ENCODE results near the gene ZC3H18. TPM values are rescaled to one million over a fixed set of nuclear protein-coding genes. Genes with fewer than 3 reads are reported as not detected.

ZC3H18 gene
- total RNA-seq, 1 donor from 2014 or later: 21.3 TPM

- DNase-seq: no peak
- TF ChIP-seq, protein P1, sequence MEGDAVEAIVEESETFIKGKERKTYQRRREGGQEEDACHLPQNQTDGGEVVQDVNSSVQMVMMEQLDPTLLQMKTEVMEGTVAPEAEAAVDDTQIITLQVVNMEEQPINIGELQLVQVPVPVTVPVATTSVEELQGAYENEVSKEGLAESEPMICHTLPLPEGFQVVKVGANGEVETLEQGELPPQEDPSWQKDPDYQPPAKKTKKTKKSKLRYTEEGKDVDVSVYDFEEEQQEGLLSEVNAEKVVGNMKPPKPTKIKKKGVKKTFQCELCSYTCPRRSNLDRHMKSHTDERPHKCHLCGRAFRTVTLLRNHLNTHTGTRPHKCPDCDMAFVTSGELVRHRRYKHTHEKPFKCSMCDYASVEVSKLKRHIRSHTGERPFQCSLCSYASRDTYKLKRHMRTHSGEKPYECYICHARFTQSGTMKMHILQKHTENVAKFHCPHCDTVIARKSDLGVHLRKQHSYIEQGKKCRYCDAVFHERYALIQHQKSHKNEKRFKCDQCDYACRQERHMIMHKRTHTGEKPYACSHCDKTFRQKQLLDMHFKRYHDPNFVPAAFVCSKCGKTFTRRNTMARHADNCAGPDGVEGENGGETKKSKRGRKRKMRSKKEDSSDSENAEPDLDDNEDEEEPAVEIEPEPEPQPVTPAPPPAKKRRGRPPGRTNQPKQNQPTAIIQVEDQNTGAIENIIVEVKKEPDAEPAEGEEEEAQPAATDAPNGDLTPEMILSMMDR (IDR thresholded peaks at IDR 0.05; ENCODE audit: borderline replicate concordance): peak; percentile 70
- intact Hi-C loops (cut with micrococcal nuclease): loop anchor here (10.0 kb wide), 1 partner anchor 117 kb away; no protein-coding TSS in a partner anchor
These were observed 8.5 kb upstream of the ZC3H18 start for GRCh38 chr16:88561485-88562359.

DNA sequence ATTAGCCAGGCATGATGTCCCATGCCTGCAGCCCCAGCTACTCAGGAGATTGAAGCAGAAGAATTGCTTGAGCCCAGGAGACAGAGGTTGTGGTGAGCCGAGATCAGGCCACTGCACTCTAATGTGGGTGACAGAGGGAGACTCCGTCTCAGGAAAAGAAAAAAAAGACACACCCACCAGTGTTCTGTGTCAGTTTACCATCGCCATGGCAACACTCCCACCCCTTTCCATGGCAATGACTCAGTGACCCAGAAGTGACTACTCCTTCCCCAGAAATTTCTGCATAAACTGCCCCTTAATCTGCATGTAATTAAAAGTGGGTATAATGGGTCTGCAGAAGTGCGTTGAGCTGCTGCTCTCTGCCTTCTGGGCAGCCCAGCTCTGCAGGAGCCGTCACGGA lies 4.0 kb upstream of the ZC3H18 start:
- H3K27me3 ChIP-seq (ENCODE audit: low read depth): no peaks in the 10 kb centered on the region
- TF ChIP-seq, protein P1 (IDR thresholded peaks at IDR 0.05; ENCODE audit: borderline replicate concordance): no peak
- H3K4me1 ChIP-seq: peaks cover 20% of the 10 kb centered on the region
- intact Hi-C loops (cut with micrococcal nuclease): loop anchor here (10.0 kb wide), 1 partner anchor 121 kb away; no protein-coding TSS in a partner anchor
- no peak for DNase-seq
- H3K4me3 ChIP-seq: no peak overlapping the region
- no peaks in the 10 kb centered on the region for H3K36me3 ChIP-seq
- no peaks in the 10 kb centered on the region for H3K9me3 ChIP-seq (replicated peaks)
- no peak overlapping the region for H3K27ac ChIP-seq (replicated peaks)

More at GRCh38 chr16:88561485-88562359, 8.5 kb upstream of the ZC3H18 start:
- Histone ChIP-seq H3K4me3 (peak overlapping the region; percentile 32), H3K4me1 (peaks cover 12% of the 10 kb centered on the region), H3K27me3 (ENCODE audit: low read depth) (peaks cover 23% of the 10 kb centered on the region), H3K9me3 (replicated peaks) (no peaks in the 10 kb centered on the region), H3K36me3 (no peaks in the 10 kb centered on the region), H3K27ac (replicated peaks) (no peak overlapping the region)

DNA sequence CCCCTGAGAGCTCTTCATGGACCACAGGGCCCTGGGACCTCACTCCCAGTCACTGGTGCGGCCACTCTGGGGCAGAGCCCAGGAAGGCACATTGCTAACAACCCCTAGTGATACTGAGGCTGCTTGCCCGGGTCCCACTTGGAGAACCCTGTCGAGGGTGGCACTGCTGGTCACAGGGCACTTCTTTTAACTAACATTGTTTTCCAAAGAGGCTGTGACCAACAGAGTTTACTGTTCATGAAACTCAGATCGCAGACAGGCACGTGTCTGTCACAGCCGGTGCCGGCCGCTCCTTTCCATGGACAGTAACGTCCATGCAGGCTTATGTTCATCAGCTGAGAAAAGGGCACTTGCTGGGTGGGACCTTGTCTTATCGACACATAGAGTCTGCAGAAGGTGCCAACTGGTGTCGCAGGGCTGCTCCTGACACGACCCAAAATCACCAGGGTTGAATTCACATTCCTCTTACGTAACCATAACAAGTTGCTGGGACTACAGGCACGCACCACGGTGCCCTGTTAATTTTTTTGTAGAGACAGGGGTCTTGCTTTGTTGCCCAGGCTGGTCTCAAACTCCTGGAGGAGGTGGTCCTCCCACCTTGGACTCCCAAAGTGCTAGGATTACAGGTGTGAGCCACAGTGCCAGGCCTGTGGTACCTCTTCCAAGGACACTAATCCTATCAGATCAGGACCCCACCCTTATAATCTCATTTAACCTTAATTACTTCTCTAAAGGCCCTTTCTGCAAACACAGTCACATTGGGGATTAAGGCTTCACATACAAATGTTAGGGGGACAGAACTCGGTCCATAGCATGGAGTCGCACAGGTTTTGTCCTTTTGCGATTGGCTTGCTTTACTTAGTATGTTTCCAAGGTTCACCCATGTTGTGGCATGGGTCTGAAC lies 1.2 kb upstream of the ZC3H18 start:
- H3K27ac ChIP-seq (replicated peaks): peak overlapping the region; percentile 90
- peaks cover 17% of the 10 kb centered on the region for H3K36me3 ChIP-seq
- intact Hi-C loops (cut with micrococcal nuclease): loop anchor here (10.0 kb wide), 1 partner anchor 124 kb away; no protein-coding TSS in a partner anchor
- H3K27me3 ChIP-seq (ENCODE audit: low read depth): no peaks in the 10 kb centered on the region
- DNase-seq: no peak
- H3K4me1 ChIP-seq: peaks cover 33% of the 10 kb centered on the region
- TF ChIP-seq, protein P1 (IDR thresholded peaks at IDR 0.05; ENCODE audit: borderline replicate concordance): no peak
- no peaks in the 10 kb centered on the region for H3K9me3 ChIP-seq (replicated peaks)
- H3K4me3 ChIP-seq: peak overlapping the region; percentile 99

DNA sequence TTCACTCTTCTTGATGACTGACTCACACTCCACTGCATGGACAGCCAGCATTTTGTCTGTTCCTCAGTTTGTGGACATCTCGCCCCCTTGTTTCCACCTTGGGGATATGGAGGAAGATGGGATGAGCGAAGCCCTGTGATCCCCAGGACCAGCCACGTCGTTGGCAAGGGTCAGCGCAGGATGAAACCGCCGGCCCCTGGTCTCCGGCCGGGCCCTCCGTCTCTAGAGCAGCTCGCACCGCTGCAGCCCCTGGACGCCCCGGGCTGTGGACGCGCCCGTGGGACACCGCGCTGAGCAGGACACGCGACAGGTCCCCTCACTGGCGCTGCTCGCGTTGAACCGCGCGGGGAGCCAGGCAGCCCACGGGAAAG lies 604 bp upstream of the ZC3H18 start:
- Histone ChIP-seq H3K4me1 (peaks cover 33% of the 10 kb centered on the region), H3K27ac (replicated peaks) (peak overlapping the region; percentile 90), H3K27me3 (ENCODE audit: low read depth) (no peaks in the 10 kb centered on the region), H3K36me3 (peaks cover 22% of the 10 kb centered on the region), H3K4me3 (peak overlapping the region; percentile 99), H3K9me3 (replicated peaks) (no peaks in the 10 kb centered on the region)
- TF ChIP-seq, protein P1 (IDR thresholded peaks at IDR 0.05; ENCODE audit: borderline replicate concordance): no peak
- DNase-seq: peak; percentile 33
- intact Hi-C loops (cut with micrococcal nuclease): loop anchor here (10.0 kb wide), 1 partner anchor 125 kb away; no protein-coding TSS in a partner anchor

- peaks cover 33% of the 10 kb centered on the region for H3K4me1 ChIP-seq
- TF ChIP-seq, protein P1 (IDR thresholded peaks at IDR 0.05; ENCODE audit: borderline replicate concordance): no peak
- DNase-seq: no peak
- H3K9me3 ChIP-seq (replicated peaks): no peaks in the 10 kb centered on the region
- peaks cover 26% of the 10 kb centered on the region for H3K36me3 ChIP-seq
- intact Hi-C loops (cut with micrococcal nuclease): no loop called here
- H3K4me3 ChIP-seq: peak overlapping the region; percentile 99
- H3K27ac ChIP-seq (replicated peaks): peak overlapping the region; percentile 90
- H3K27me3 ChIP-seq (ENCODE audit: low read depth): no peaks in the 10 kb centered on the region
These were observed 489 bp downstream of the ZC3H18 start for GRCh38 chr16:88570691-88571092.

Measured in left ventricle myocardium inferior (tissue), 1 donor.